ENCODE data around the gene ZNF473.
"Not testable (repeated sequence)": the region's sequence is repeated elsewhere in the genome, so short reads cannot be mapped to it uniquely, and the experiment has no call there.

DNA sequence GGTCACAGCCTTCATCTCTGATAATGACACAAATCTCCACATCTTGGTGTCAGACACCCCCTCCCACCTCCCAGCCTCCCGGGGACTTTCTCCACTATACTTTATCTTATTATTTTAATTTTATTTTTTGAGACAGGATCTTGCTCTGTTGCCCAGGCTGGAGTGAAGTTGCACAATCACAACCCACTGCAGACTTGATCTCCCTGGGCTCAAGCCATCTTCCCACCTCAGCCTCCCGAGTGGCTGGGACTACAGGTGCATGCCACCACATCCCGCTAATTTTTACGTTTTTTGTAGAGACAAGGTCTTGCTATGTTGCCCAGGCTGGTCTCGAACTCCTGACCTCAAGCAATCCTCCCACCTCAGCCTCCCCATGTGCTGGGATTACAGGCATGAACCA lies 42.6 kb downstream of the ZNF473 start:
- TF ChIP-seq EZH2 (IDR thresholded peaks at IDR 0.05; ENCODE audit: borderline replicate concordance, insufficient read depth, low read depth, low read length, poor library complexity, severe bottlenecking); CTCF (IDR thresholded peaks at IDR 0.05): not testable (repeated sequence)

Measured in B cell (primary cell).